Mucosa of descending colon (tissue), 3 donors: ENCODE results near the gene FNBP1L. TPM values are rescaled to one million over a fixed set of nuclear protein-coding genes. Genes with fewer than 3 reads are reported as not detected.

ENCODE experiments used
- ATAC-seq: fragments of 200-7000 bp; cut with Tn5 transposase; one replicate; pipeline ENCODE4 v1.9.1; 2020; ENCODE audit warnings: mild to moderate bottlenecking, moderate library complexity
- DNase-seq, 3 donors: peaks; one replicate each; pipeline ENCODE4 v3.0.0-alpha.2; 2020
- H3K36me3 ChIP-seq: fragments of 200-600 bp; one replicate; pipeline ENCODE4 v1.8.0; 2021; ENCODE audit warnings: low read depth, mild to moderate bottlenecking
- H3K4me1 ChIP-seq: fragments of 200-600 bp; one replicate; pipeline ENCODE4 v1.8.0; 2021; ENCODE audit warnings: low read depth, mild to moderate bottlenecking
- H3K4me3 ChIP-seq: fragments of 200-600 bp; one replicate; pipeline ENCODE4 v1.8.0; 2021; ENCODE audit warnings: mild to moderate bottlenecking
- H3K9me3 ChIP-seq: fragments of 200-600 bp; one replicate; pipeline ENCODE4 v1.8.0; 2021; ENCODE audit warnings: mild to moderate bottlenecking
- intact Hi-C, 2 donors: fragments of 100-400 bp; cut with DNase I in 1 of 2; cut with micrococcal nuclease in 1 of 2; formaldehyde crosslinking; loops; one replicate each; pipeline versions ENCODE4 v1.11.0 to v1.11.1; 2022; cut with DNase I, micrococcal nuclease
- long read RNA-seq, 2 donors: library from polyadenylated mRNA; unstranded; transcript quantifications; one replicate each; pipeline ENCODE4 v2.0.0, GENCODE V29; 2019 to 2021
- total RNA-seq, 3 donors: library from RNA; stranded (reverse); fragmentation: NEBNext Ultra II Directional in 2 of 3; extraction: Animal tissue kit (Norgen Biotek cat#: 25700) in 2 of 3; gene quantifications; one replicate each; pipeline versions ENCODE4 v1.2.1 to v1.2.4, GENCODE V29; 2021 to 2023
- TF ChIP-seq, protein P1 (sequence below): fragments of 200-600 bp; IDR thresholded peaks from one replicate; pipeline ENCODE4 v1.8.0; 2022; ENCODE audit warnings: antibody characterized with exemption, mild to moderate bottlenecking
- donor health status: DM: no; HTN: no; CAD: no; lungs with moderate emphysema.
- donor health status: DM: no; HTN: no; CAD: no.
- donor health status: DM: no; HTN: yes; CAD: no.

FNBP1L gene
- 10 to 100 TPM; 32.7 to 49.1 (median 44.4) TPM for total RNA-seq
- long read RNA-seq, donor 1, full-length matches to known transcripts, result 20 of 24 reads
- long read RNA-seq, donor 1, partial matches to known transcripts, result 0 of 24 reads
- long read RNA-seq, donor 1, other reads (novel, unspliced or antisense), result 4 of 24 reads
- long read RNA-seq, donor 2, partial matches to known transcripts, result 14 of 17 reads
- long read RNA-seq, donor 2, other reads (novel, unspliced or antisense), result 2 of 17 reads

DNA sequence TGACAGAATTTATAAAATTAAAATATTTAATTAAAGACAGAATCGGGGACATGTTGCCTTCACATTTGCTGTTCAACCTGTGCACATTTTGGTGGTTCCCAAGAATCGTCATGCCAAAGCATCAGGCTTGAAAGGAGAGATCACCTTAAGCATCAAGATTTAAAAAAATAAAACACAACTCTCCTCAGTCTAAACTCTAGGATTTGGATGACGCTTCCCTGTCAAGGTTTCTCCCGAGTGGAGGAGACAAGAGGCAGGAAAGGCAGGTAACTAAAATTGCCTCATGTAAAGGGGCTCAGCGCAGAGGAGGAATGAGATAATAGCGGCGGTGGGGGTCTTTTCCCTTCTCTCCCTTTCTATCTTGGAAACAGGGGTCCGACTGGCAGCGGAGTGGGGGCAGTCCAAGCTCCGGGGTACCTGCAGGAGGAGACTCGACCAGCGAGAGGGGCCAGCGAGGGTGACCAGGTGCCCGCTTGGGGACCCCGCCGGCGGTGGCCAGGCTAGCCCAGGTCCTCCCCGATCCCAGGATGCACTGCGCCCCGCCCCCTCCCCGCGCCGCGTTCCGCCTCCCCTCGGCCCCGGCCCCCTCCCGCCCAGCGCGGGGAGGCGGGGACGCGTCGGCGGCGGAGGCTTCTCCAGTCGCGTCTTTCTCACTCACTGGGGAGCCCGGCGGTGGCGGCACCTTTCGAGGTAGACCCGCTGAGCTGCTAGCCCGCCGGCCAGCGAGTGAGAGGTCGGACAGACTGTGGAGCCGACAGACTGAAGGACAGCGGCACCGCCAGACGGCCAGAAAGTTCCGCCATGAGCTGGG, at the start of gene FNBP1L:
TSS of gene FNBP1L (plus strand) at position 638 of the 811 bp plus-strand sequence. CDS start at position 802, 164 bp downstream.
- TF ChIP-seq, protein P1, sequence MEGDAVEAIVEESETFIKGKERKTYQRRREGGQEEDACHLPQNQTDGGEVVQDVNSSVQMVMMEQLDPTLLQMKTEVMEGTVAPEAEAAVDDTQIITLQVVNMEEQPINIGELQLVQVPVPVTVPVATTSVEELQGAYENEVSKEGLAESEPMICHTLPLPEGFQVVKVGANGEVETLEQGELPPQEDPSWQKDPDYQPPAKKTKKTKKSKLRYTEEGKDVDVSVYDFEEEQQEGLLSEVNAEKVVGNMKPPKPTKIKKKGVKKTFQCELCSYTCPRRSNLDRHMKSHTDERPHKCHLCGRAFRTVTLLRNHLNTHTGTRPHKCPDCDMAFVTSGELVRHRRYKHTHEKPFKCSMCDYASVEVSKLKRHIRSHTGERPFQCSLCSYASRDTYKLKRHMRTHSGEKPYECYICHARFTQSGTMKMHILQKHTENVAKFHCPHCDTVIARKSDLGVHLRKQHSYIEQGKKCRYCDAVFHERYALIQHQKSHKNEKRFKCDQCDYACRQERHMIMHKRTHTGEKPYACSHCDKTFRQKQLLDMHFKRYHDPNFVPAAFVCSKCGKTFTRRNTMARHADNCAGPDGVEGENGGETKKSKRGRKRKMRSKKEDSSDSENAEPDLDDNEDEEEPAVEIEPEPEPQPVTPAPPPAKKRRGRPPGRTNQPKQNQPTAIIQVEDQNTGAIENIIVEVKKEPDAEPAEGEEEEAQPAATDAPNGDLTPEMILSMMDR, result no peak
- intact Hi-C loops, result loop anchor here in 1 of 2 donors (10.0 kb wide), 1 partner anchor 157 kb away; no protein-coding TSS in a partner anchor
- Histone ChIP-seq H3K36me3 (no peaks in the 10 kb centered on the region), H3K4me3 (peak within 1 kb of the TSS; percentile 87), H3K4me1 (no peaks in the 10 kb centered on the region), H3K9me3 (no peaks in the 10 kb centered on the region)
- peak; percentile 83 for ATAC-seq
- peak; percentile 83 to 87 (median 86) for DNase-seq

DNA sequence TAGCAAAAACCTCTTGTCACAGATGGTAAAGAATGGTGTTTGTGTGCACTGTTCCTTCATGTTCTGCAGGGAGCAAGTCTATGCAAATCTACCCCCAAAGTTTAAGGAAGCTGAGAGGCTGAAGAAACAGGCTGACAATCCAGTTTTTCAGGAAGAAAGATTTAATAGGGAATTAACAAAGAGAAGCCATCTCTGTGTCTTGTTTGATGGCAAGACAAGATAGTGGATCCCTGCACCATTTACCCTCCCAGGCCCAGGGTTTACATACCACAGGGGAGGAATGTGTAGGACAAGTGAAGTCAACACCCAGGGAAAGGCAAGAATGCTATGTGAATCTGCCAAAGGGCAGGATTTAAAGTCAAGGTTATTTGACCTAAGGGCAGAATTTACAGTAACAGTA, 48.1 kb upstream of the FNBP1L start:
- ATAC-seq (no peak), DNase-seq (no peak)
- Histone ChIP-seq H3K4me1 (no peaks in the 10 kb centered on the region), H3K4me3 (no peak overlapping the region), H3K9me3 (no peaks in the 10 kb centered on the region), H3K36me3 (no peaks in the 10 kb centered on the region)
- TF ChIP-seq, protein P1, result no peak
- intact Hi-C loops, result no loop called here

- no peak for DNase-seq
- TF ChIP-seq, protein P1, result no peak
- Histone ChIP-seq H3K9me3 (no peaks in the 10 kb centered on the region), H3K4me1 (no peaks in the 10 kb centered on the region), H3K36me3 (no peaks in the 10 kb centered on the region), H3K4me3 (no peak overlapping the region)
- intact Hi-C loops, result no loop called here
- ATAC-seq, result no peak
Measured at GRCh38 chr1:93408203-93408602, 39.7 kb upstream of the FNBP1L start.

- TF ChIP-seq, protein P1, result no peak
- ATAC-seq, result no peak
Measured at GRCh38 chr1:93411000-93411399, 36.9 kb upstream of the FNBP1L start.

DNA sequence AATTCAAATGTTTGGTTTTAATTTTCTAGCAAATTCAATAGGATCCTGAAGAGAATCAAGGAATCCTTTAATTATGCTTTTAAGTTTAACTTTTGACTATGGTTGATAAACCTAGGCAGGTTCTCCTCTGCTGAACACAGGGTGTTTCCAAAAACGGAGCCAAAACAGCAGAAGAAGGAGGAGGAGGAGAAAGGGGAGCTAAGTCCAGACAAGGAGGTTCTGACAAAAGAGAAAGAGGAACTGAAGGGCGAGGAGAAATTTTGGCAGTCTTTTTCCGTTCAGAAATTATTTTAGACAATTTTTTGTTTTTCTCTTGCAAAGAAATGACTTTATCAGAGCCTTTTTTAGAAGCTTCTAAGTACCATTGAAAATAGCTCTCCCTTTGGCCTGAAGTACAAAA, 33.2 kb upstream of the FNBP1L start:
- DNase-seq (no peak), ATAC-seq (no peak)
- H3K9me3 ChIP-seq, result no peaks in the 10 kb centered on the region
- H3K4me1 ChIP-seq, result no peaks in the 10 kb centered on the region
- no peaks in the 10 kb centered on the region for H3K36me3 ChIP-seq
- no peak overlapping the region for H3K4me3 ChIP-seq
- intact Hi-C loops, result no loop called here
- TF ChIP-seq, protein P1, result no peak

More at GRCh38 chr1:93411000-93411399, 36.9 kb upstream of the FNBP1L start:
- H3K36me3 ChIP-seq, result no peaks in the 10 kb centered on the region
- H3K9me3 ChIP-seq, result no peaks in the 10 kb centered on the region
- no peak for DNase-seq
- intact Hi-C loops, result no loop called here
- H3K4me3 ChIP-seq, result no peak overlapping the region
- H3K4me1 ChIP-seq, result no peaks in the 10 kb centered on the region
